Dermis blood vessel endothelial cell (primary cell): Measurements from ENCODE around the gene MOGAT3. TPM values are rescaled to one million over a fixed set of nuclear protein-coding genes. Genes with fewer than 3 reads are reported as not detected.

Experiments used
- DNase-seq: peaks from one replicate; pipeline ENCODE4 v3.0.0; 2010
- total RNA-seq: library from RNA; depleted of rRNA; stranded (reverse); fragments of >200 nt; gene quantifications from 2 replicates; pipeline ENCODE4 v1.2.3, GENCODE V29; 2014

Gene MOGAT3
- total RNA-seq, 1 donor from 2014 or later = not detected

DNA sequence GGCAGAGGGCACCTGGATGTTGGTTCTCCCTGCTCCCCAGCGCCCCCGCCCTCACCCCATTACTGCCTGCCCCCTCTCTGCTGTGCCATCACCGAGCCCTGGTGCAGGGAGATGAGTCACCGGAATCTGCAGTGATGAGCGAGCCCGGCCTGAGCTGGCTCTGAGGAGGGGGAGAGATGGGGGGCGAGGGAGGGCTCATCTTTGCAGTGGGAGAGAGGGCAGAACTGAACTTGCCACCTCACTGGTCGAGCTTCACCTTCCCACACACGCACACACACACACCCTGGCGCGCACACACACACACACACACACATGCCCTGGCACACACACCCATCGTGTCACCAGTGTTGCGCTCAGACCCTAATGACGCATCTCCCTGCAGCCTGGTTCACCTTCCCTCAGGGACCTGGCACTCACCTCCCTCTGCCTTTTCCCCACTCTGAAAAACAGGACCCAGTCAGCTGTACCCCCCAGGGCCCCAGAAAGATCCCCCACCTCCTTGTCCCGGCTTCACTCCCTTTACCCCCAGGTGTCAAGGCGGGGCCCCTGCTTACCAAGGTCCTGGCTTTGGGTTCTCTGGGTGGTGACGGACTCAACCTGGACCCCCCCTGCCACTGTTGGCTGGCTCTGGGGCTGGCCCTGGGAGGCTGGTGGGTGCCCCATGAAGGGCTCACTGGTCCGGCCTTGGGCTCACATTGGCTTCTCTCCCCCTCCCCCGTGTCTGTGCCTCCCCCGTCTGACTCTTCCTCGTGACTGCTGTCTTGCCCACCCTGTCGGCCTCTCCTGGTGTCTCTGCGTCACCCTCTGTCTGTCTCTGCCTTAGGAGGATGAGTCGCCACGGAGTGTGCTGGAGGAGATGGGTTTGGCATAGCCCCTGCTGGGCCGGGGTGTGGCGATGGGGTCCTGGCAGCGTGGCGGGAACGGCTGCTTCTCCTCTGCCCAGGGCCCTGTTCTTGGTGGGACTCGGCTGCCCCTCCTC lies 40.9 kb downstream of the MOGAT3 start:
- no peak for DNase-seq

DNA sequence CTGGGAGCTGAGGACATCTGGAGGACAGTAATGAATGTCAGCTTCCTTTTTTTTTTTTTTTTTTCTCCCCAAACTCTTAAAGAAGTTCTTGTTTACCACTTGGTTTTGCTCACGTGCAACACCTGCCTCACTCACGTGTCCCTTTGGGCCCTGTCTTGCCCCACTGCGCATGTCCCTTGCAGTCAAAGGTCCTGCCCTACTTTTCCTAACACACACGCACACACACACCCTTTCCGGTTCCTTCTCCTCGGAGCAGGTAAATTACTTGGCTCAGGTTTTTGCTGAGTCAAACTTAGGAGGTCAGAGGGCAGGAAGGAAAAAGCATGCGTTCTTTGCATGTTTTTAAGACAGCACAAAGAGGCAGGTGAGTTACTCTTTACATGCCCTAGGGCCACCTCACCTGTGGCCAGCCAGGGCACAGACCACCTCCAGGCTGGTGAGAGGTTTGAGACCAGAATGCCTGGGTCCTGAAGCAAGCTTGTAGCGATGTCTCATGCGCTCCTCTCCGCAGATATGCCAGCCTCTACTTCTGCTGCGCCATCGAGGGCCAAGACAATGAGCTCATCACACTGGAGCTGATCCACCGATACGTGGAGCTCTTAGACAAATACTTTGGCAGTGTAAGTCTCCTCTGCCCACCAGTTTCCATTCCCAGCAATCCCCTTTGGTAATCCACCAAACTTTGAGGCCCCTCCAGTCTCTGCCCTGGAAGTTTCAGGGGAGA lies 43.8 kb downstream of the MOGAT3 start:
- no peak for DNase-seq

GRCh38 chr7:101156277-101156676 lies 44.6 kb downstream of the MOGAT3 start:
- DNase-seq = no peak

DNA sequence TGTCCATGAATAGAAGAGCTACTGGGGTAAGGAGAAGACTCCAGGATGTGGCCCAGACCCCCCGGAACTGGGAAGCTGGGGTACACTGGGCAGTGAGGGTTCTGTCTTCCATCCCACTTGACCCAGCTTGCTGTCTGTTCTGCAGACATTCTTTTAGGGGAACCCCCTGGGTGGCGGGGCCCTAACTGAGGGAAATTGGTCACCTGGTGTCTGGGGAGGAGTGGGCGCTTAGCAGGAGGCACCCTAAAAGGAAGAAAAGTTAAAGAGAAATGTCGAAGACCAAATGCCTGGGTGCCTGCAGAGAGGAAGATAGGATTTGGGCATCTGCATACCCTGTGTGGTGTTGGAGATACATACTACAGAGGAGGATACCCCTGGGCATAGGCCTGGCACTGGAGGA lies 45.5 kb downstream of the MOGAT3 start:
- no peak for DNase-seq

DNA sequence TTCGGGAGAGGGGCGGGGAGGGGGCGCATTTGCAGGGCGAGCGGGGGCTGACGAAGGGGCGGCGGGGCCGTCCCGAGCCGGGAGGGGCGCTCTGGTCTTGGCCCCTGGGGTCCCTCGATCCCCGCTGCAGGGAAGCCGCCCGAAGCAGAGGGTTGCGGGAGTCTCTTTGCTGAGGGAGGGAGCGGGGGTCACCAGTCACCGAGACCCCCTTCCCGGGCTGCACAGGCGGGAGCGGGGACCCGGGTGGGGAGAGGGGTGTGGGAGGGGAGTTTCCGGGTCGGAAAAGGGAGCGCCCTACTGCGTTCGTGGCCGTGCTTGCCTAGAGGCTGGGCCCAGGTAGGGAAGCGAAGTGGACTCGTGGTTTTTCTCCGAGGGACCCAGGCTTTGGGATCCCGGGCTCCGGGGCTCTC lies 46.1 kb downstream of the MOGAT3 start:
- no peak for DNase-seq

GRCh38 chr7:101153969-101154692 lies 46.7 kb downstream of the MOGAT3 start, which contains the start of gene AP1S1:
Gene AP1S1, plus strand, starts transcription at chr7:101154476. Its CDS starts 39 bp downstream, at chr7:101154515.
- DNase-seq = peak; percentile 95

- DNase-seq = no peak
Measured at GRCh38 chr7:101151908-101152651, 48.8 kb downstream of the MOGAT3 start.

Other genes with a start within 250 kb of the MOGAT3 start
- gene MUC12, start 231.5 kb downstream of the MOGAT3 start, total RNA-seq = not detected in 2 replicates
- gene MUC17, start 181.0 kb downstream of the MOGAT3 start, total RNA-seq = not detected in 2 replicates
- 19.6 and 28.0 TPM in 2 replicates for gene TRIM56, start 115.6 kb downstream of the MOGAT3 start, total RNA-seq
- gene SERPINE1, start 73.9 kb downstream of the MOGAT3 start, total RNA-seq = 289 and 399 TPM in 2 replicates
- 115 and 144 TPM in 2 replicates for gene AP1S1, start 46.6 kb downstream of the MOGAT3 start, total RNA-seq
- not detected in 2 replicates for gene VGF, start 35.5 kb downstream of the MOGAT3 start, total RNA-seq
- not detected in 2 replicates for gene NAT16, start 20.7 kb downstream of the MOGAT3 start, total RNA-seq
- gene PLOD3, start 16.5 kb upstream of the MOGAT3 start, total RNA-seq = 54.1 and 104 TPM in 2 replicates
- 70.9 and 122 TPM in 2 replicates for gene ZNHIT1, start 17.1 kb upstream of the MOGAT3 start, total RNA-seq
- 2.3 and 6.5 TPM in 2 replicates for gene CLDN15, start 36.8 kb upstream of the MOGAT3 start, total RNA-seq
- 189 and 330 TPM in 2 replicates for gene FIS1, start 44.0 kb upstream of the MOGAT3 start, total RNA-seq
- 13.0 and 15.8 TPM in 2 replicates for gene IFT22, start 120.8 kb upstream of the MOGAT3 start, total RNA-seq
- not detected in 2 replicates for gene COL26A1, start 161.8 kb upstream of the MOGAT3 start, total RNA-seq